HS-5 (cell line): ENCODE results near the gene GIN1.
"Not testable (repeated sequence)": the region's sequence is repeated elsewhere in the genome, so short reads cannot be mapped to it uniquely, and the experiment has no call there.

ENCODE experiments used
- DNase-seq: peaks from one replicate; pipeline ENCODE4 v3.0.0-alpha.2; 2012; ENCODE audit warnings: low read depth

The GIN1 gene

GRCh38 chr5:103109277-103109676 is 10.7 kb downstream of the GIN1 start:
- no peak for DNase-seq

GRCh38 chr5:103108086-103108485 is 11.9 kb downstream of the GIN1 start:
- no peak for DNase-seq

GRCh38 chr5:103102234-103102633 is 17.7 kb downstream of the GIN1 start:
- no peak for DNase-seq

GRCh38 chr5:103101079-103101750 is 18.7 kb downstream of the GIN1 start:
- DNase-seq = no peak

- no peak for DNase-seq
Measured at GRCh38 chr5:103098993-103099392, 20.9 kb downstream of the GIN1 start.

- no peak for DNase-seq
Measured at GRCh38 chr5:103094737-103095136, 25.2 kb downstream of the GIN1 start.

GRCh38 chr5:103093727-103094126 is 26.2 kb downstream of the GIN1 start:
- no peak for DNase-seq

GRCh38 chr5:103092676-103093075 is 27.3 kb downstream of the GIN1 start:
- no peak for DNase-seq

- DNase-seq = no peak
Measured at GRCh38 chr5:103090791-103091190, 29.1 kb downstream of the GIN1 start.

GRCh38 chr5:103089272-103089671 is 30.7 kb downstream of the GIN1 start:
- DNase-seq = no peak

GRCh38 chr5:103086547-103086946 is 33.4 kb downstream of the GIN1 start:
- DNase-seq = no peak

GRCh38 chr5:103079796-103080195 is 40.1 kb downstream of the GIN1 start:
- no peak for DNase-seq

- no peak for DNase-seq
Measured at GRCh38 chr5:103075442-103075841, 44.5 kb downstream of the GIN1 start.

GRCh38 chr5:103073500-103073899 is 46.4 kb downstream of the GIN1 start:
- DNase-seq = not testable (repeated sequence)

- no peak for DNase-seq
Measured at GRCh38 chr5:103066326-103066725, 53.6 kb downstream of the GIN1 start.

- no peak for DNase-seq
Measured at GRCh38 chr5:103060424-103060954, 59.4 kb downstream of the GIN1 start.

- DNase-seq = no peak
Measured at GRCh38 chr5:103059525-103059924, 60.4 kb downstream of the GIN1 start.

GRCh38 chr5:103057208-103058130 is 62.5 kb downstream of the GIN1 start:
- no peak for DNase-seq

GRCh38 chr5:103046706-103047105 is 73.2 kb downstream of the GIN1 start:
- not testable (repeated sequence) for DNase-seq

GRCh38 chr5:103041071-103041676 is 78.8 kb downstream of the GIN1 start:
- no peak for DNase-seq

- DNase-seq = no peak
Measured at GRCh38 chr5:103037673-103038455, 82.1 kb downstream of the GIN1 start.

- no peak for DNase-seq
Measured at GRCh38 chr5:103036601-103037000, 83.3 kb downstream of the GIN1 start.
